Neutrophil (primary cell): ENCODE results near the gene MMRN2.

ENCODE experiments used
- H3K27ac ChIP-seq: fragments of 200-600 bp; sonication (generic); 2 replicates; pipeline ENCODE4 v1.5.1; 2016; ENCODE audit warnings: mild to moderate bottlenecking, moderate library complexity
- H3K27me3 ChIP-seq: fragments of 200-600 bp; sonication (generic); 2 replicates; pipeline ENCODE4 v1.6.0; 2016; ENCODE audit warnings: mild to moderate bottlenecking
- H3K36me3 ChIP-seq: fragments of 200-600 bp; sonication (generic); 2 replicates; pipeline ENCODE4 v1.5.1; 2017
- H3K4me1 ChIP-seq, 2 experiments: fragments of 200-600 bp in 1 of 2; sonication (generic) in 1 of 2; 1 replicate in 1 of 2; 2 replicates in 1 of 2; pipeline versions ENCODE4 v1.5.1 to v1.6.1; 2013 to 2016; ENCODE audit warnings: low read depth in 1 of 2, low read length in 1 of 2, mild to moderate bottlenecking in 1 of 2, moderate library complexity in 1 of 2; ENCODE audit not compliant: control insufficient read depth in 1 of 2, insufficient read depth in 1 of 2
- H3K4me3 ChIP-seq, 2 experiments: fragments of 200-600 bp in 1 of 2; sonication (generic) in 1 of 2; 1 replicate in 1 of 2; 2 replicates in 1 of 2; pipeline ENCODE4 v1.5.1; 2013 to 2016; ENCODE audit warnings: low read depth in 1 of 2, low read length in 1 of 2, mild to moderate bottlenecking in 1 of 2, moderate library complexity in 1 of 2
- H3K9me3 ChIP-seq: fragments of 200-600 bp; sonication (generic); 2 replicates; pipeline ENCODE4 v1.5.1; 2016
- TF ChIP-seq, protein P1 (sequence below): fragments of 200-600 bp; sonication (generic); IDR thresholded peaks from 2 replicates; pipeline ENCODE4 v1.5.1; 2016; ENCODE audit warnings: antibody characterized with exemption

The MMRN2 gene

DNA sequence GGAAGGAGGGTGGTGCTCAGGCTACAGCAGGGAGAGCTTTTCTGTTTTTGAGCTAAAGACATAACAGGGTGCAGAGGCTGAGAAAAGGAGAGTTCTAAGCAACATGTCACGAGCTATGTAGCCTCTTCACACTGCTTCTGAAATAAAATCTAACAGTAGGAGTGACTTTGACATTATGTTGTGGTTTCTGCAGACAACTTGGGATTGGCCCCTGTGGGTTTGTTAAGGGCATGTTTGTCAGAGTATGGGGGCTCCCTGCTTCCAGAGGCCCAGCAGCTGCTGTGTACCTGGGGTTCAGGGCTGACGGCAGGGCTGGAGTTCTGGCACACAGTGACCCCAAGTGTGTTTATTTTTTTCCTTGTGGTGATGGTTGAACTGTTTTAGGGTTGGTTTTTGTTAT lies 24.7 kb downstream of the MMRN2 start:
- no peaks in the 10 kb centered on the region for H3K27me3 ChIP-seq
- H3K4me3 ChIP-seq, result no peak overlapping the region
- TF ChIP-seq, protein P1, sequence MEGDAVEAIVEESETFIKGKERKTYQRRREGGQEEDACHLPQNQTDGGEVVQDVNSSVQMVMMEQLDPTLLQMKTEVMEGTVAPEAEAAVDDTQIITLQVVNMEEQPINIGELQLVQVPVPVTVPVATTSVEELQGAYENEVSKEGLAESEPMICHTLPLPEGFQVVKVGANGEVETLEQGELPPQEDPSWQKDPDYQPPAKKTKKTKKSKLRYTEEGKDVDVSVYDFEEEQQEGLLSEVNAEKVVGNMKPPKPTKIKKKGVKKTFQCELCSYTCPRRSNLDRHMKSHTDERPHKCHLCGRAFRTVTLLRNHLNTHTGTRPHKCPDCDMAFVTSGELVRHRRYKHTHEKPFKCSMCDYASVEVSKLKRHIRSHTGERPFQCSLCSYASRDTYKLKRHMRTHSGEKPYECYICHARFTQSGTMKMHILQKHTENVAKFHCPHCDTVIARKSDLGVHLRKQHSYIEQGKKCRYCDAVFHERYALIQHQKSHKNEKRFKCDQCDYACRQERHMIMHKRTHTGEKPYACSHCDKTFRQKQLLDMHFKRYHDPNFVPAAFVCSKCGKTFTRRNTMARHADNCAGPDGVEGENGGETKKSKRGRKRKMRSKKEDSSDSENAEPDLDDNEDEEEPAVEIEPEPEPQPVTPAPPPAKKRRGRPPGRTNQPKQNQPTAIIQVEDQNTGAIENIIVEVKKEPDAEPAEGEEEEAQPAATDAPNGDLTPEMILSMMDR, result no peak
- H3K27ac ChIP-seq, result no peak overlapping the region
- H3K4me1 ChIP-seq, result no peaks in the 10 kb centered on the region
- no peaks in the 10 kb centered on the region for H3K36me3 ChIP-seq
- no peaks in the 10 kb centered on the region for H3K9me3 ChIP-seq

DNA sequence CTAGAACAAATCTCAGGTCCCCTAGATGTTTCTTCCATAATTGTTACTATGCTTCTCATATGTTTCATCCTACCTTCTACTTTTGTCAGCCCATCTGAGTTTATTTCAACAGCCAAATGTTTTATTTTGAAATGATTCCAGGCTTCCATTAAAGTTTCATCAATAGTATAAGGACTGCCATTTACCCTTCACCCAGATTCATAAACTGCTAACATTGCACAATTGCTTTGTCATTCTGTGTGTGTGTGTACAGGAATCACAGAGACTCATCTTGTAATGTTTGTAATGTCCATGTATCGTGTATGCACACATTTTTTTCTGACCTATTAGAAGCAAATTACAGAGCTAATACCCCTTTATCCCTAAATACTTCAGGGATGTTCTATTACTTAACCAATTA lies 25.5 kb downstream of the MMRN2 start:
- TF ChIP-seq, protein P1, result no peak
- Histone ChIP-seq H3K36me3 (no peaks in the 10 kb centered on the region), H3K27ac (no peak overlapping the region), H3K27me3 (peaks cover 6% of the 10 kb centered on the region), H3K4me1 (no peaks in the 10 kb centered on the region), H3K4me3 (no peak overlapping the region), H3K9me3 (no peaks in the 10 kb centered on the region)

DNA sequence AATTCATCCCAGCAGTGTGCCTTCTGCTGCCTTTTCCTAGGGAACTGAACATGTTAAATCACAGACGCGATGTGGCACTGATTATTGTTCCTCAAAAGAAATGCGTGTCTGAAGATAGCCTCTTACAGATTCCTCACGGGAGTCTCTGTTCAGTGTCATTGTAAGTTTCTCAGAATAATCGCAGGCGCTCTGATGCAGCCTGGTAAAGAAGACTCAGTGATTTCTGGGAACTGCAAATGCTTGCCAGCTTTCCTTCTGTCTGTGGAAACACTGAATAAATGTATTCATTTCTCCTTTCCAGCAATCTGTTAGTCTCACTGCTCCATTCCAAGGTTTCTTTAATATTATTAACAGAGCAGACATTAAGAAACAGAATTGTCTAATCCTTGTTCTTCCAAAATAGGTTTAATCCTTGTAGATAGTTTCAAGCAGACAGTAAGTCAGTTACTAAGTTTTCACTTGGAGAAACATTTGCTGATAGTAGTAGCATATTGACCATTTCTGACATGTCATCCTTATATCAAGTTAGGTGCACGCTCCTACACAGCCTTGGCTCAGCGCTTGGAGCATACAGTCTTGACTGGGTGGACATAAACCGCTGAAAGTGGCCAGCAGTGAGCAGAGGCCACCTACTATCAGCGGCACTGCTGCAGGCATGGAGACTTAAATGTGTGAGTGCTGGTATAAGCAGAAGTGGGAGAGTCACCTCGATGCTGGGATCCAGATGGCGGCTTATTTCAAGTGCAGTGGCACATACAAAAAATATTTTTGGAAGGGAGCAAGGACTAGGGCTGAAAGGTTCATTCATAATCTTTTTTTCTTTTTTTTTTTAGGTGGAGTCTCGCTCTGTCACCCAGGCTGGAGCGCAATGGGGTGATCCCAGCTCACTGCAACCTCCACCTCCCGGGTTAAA lies 27.7 kb downstream of the MMRN2 start:
- Histone ChIP-seq H3K4me1 (no peaks in the 10 kb centered on the region), H3K36me3 (no peaks in the 10 kb centered on the region), H3K27ac (no peak overlapping the region), H3K27me3 (peaks cover 6% of the 10 kb centered on the region), H3K4me3 (no peak overlapping the region), H3K9me3 (no peaks in the 10 kb centered on the region)
- TF ChIP-seq, protein P1, result no peak

DNA sequence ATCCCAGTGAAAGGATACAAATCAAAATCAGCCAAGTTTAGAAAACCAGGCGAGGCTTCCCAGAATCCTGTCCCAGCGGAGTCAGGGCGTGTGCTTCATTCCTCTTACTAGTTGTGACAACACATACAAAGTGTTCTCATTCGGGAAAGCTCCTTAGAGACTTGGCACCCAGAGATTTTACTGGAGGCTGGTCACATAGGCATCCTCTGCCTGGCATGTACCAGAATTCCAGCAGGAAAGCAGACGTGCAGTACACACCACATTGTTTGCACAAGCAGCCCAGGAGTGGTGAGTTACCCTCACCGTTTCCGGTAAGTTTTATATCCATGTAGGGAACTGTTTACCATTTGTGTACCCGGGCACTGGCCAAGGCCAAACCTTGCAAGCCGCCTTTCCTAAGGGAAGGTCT lies 34.9 kb downstream of the MMRN2 start:
- peaks cover 6% of the 10 kb centered on the region for H3K27me3 ChIP-seq
- H3K9me3 ChIP-seq, result no peaks in the 10 kb centered on the region
- no peaks in the 10 kb centered on the region for H3K36me3 ChIP-seq
- TF ChIP-seq, protein P1, result no peak
- no peaks in the 10 kb centered on the region for H3K4me1 ChIP-seq
- no peak overlapping the region for H3K27ac ChIP-seq
- H3K4me3 ChIP-seq, result no peak overlapping the region

DNA sequence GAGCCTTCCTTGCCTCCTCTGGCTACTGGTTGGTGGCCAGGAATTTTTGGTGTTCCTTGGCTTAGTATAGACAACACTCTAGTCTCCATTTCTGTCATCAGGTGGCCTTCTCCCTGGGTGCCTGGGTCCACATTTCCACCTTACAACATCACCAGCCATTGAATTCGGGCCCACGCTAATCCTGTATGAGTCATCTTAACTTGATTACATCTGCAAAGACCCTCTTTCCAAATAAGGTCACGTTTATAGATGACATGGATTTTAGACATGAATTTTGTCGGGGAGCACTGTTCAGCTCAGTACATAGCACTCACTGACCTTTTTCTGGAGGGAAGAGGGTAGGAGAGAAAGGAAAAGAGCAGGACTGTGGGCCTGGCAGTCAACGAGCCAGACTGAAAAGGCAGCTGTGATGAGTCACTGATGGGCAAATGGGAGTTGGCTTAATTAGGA lies 39.4 kb downstream of the MMRN2 start:
- H3K4me3 ChIP-seq, result no peak overlapping the region
- TF ChIP-seq, protein P1, result no peak
- no peaks in the 10 kb centered on the region for H3K4me1 ChIP-seq
- H3K36me3 ChIP-seq, result no peaks in the 10 kb centered on the region
- H3K27ac ChIP-seq, result no peak overlapping the region
- peaks cover 13% of the 10 kb centered on the region for H3K27me3 ChIP-seq
- H3K9me3 ChIP-seq, result no peaks in the 10 kb centered on the region
